Natural killer cell (primary cell): ENCODE results near the gene BPI. TPM values are rescaled to one million over a fixed set of nuclear protein-coding genes. Genes with fewer than 3 reads are reported as not detected.
"Not testable (repeated sequence)": the region's sequence is repeated elsewhere in the genome, so short reads cannot be mapped to it uniquely, and the experiment has no call there.

Experiments used
- ATAC-seq, 3 donors: fragments of 150-1000 bp in 2 of 3; fragments of 200-7000 bp in 1 of 3; cut with Tn5 transposase; 1 replicate in 1 of 3; 2 replicates in 2 of 3; pipeline ENCODE4 v1.10.0; 2021; ENCODE audit warnings: mild to moderate bottlenecking in 2 of 3, moderate library complexity in 2 of 3
- DNase-seq, 2 donors: peaks; one replicate each; pipeline versions ENCODE4 v3.0.0 to v3.0.0-alpha.2; 2013 to 2021; ENCODE audit warnings: mixed read lengths in 1 of 2
- H3K27ac ChIP-seq: one replicate; pipeline ENCODE4 v1.5.1; 2013; ENCODE audit warnings: mild to moderate bottlenecking, low read length
- H3K27me3 ChIP-seq: one replicate; pipeline ENCODE4 v1.6.1; 2013; ENCODE audit warnings: low read length; ENCODE audit not compliant: control insufficient read depth, insufficient read depth
- H3K36me3 ChIP-seq: one replicate; pipeline ENCODE4 v1.6.1; 2013; ENCODE audit warnings: low read length; ENCODE audit not compliant: control insufficient read depth, insufficient read depth
- H3K4me1 ChIP-seq: one replicate; pipeline ENCODE4 v1.6.1; 2013; ENCODE audit warnings: low read length; ENCODE audit not compliant: control insufficient read depth, insufficient read depth
- H3K4me3 ChIP-seq: one replicate; pipeline ENCODE4 v1.5.1; 2013; ENCODE audit warnings: low read length
- H3K9me3 ChIP-seq: one replicate; pipeline ENCODE4 v1.6.1; 2013; ENCODE audit warnings: low read length; ENCODE audit not compliant: control insufficient read depth, insufficient read depth
- H3K27ac Mint-ChIP-seq, 2 donors: one replicate each; pipeline ENCODE4 v1.8.0; 2022; ENCODE audit warnings: mild to moderate bottlenecking in 2 of 2, mixed read lengths in 2 of 2, moderate library complexity in 1 of 2
- H3K27me3 Mint-ChIP-seq, 2 donors: one replicate each; pipeline ENCODE4 v1.8.0; 2022; ENCODE audit warnings: low read depth in 2 of 2, mixed read lengths in 2 of 2
- H3K36me3 Mint-ChIP-seq: one replicate; pipeline ENCODE4 v1.8.0; 2022; ENCODE audit warnings: mixed read lengths
- H3K4me1 Mint-ChIP-seq, 2 donors: one replicate each; pipeline ENCODE4 v1.8.0; 2022; ENCODE audit warnings: mixed read lengths in 2 of 2
- H3K4me3 Mint-ChIP-seq: one replicate; pipeline ENCODE4 v1.8.0; 2022; ENCODE audit warnings: mild to moderate bottlenecking, moderate library complexity, mixed read lengths
- H3K9me3 Mint-ChIP-seq, 2 donors: one replicate each; pipeline ENCODE4 v1.8.0; 2022; ENCODE audit warnings: mixed read lengths in 2 of 2
- WGBS: methylation state at CpG from one replicate; pipeline ENCODE4 v1.1.7; 2013; ENCODE audit warnings: missing lambda C conversion rate; ENCODE audit not compliant: insufficient coverage; 5-methylcytosine and 5-hydroxymethylcytosine counted together
- intact Hi-C: fragments of 100-400 bp; cut with micrococcal nuclease; formaldehyde crosslinking; loops from one replicate; pipeline ENCODE4 v1.14.2; 2022
- total RNA-seq, 4 donors: library from RNA; stranded (reverse); fragments of 120-200 nt in 1 of 4; gene quantifications; one replicate each; pipeline versions ENCODE4 v1.2.3 to v1.2.4, GENCODE V29; 2013 to 2022
- TF ChIP-seq, protein P1 (sequence below): fragments of 200-600 bp; IDR thresholded peaks from one replicate; pipeline ENCODE4 v1.8.0; 2022; ENCODE audit warnings: antibody characterized with exemption

BPI gene
- total RNA-seq, 3 donors from 2014 or later (not counting 1 experiment from before 2014, with no cell fraction given) = 0.20 TPM; not detected in 2

DNA sequence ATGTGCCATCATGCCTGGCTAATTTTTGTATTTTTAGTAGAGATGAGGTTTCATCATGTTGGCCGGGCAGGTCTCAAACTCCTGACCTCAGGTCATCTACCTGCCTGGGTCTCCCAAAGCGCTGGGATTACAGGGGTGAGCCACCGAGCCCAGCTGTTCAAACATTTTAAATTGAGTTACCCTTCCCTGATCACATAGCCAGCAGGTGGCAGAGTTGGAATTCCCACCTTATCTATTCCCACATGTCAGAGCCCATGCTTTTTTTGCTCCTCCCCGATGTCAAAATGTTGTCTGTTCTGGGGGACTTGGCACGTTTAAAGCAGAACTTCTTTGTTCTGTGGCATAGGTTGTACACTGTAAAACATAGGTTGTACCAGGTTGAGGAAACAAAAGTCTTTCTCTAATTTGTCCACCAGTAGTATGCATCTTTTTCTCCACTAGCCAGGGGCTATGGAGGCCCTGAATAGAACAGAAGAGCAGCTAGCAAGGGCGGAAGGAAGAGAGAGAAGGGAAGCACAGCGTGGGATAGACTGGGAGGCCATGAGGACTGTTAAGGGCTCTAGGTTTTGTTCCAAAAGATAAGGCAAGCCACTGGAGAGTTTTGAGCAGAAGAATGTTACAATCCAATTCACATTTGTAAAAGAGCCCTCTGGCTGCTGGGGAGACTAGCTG is 35.0 kb downstream of the BPI start:
- ATAC-seq (no peak), DNase-seq (no peak)
- Histone ChIP-seq H3K9me3 (peaks cover 7% of the 10 kb centered on the region), H3K27ac (no peak overlapping the region), H3K27me3 (peaks cover 2% of the 10 kb centered on the region), H3K36me3 (no peaks in the 10 kb centered on the region), H3K4me3 (no peak overlapping the region), H3K4me1 (no peaks in the 10 kb centered on the region)
- H3K4me1 Mint-ChIP-seq = peaks cover 5 to 8% of the 10 kb centered on the region in 2 donors
- intact Hi-C loops = no loop called here
- H3K4me3 Mint-ChIP-seq = no peak overlapping the region
- peaks cover 16% of the 10 kb centered on the region for H3K36me3 Mint-ChIP-seq
- H3K27me3 Mint-ChIP-seq = peaks cover 9 to 12% of the 10 kb centered on the region in 2 donors
- TF ChIP-seq, protein P1, sequence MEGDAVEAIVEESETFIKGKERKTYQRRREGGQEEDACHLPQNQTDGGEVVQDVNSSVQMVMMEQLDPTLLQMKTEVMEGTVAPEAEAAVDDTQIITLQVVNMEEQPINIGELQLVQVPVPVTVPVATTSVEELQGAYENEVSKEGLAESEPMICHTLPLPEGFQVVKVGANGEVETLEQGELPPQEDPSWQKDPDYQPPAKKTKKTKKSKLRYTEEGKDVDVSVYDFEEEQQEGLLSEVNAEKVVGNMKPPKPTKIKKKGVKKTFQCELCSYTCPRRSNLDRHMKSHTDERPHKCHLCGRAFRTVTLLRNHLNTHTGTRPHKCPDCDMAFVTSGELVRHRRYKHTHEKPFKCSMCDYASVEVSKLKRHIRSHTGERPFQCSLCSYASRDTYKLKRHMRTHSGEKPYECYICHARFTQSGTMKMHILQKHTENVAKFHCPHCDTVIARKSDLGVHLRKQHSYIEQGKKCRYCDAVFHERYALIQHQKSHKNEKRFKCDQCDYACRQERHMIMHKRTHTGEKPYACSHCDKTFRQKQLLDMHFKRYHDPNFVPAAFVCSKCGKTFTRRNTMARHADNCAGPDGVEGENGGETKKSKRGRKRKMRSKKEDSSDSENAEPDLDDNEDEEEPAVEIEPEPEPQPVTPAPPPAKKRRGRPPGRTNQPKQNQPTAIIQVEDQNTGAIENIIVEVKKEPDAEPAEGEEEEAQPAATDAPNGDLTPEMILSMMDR = no peak
- H3K27ac Mint-ChIP-seq = no peak overlapping the region
- H3K9me3 Mint-ChIP-seq = peaks cover 5 to 6% of the 10 kb centered on the region in 2 donors
- 64% methylated on average over 6 of the region's 7 CpGs for WGBS

DNA sequence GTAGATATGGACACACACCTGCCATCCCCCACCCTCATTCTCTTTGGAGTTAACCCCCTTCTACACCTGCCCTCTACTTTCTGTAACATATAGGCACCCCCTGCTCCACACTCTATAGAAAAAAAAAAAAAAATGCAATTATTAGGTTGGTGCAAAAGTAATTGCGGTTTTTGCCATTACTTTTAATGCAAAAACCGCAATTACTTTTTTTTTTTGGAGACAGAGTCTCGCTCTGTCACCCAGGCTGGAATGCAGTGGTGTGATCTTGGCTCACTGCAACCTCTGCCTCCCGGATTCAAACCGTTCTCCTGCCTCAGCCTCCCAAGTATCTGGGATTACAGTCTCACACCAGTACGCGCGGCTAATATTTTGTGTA is 35.6 kb downstream of the BPI start:
- H3K27me3 Mint-ChIP-seq, ATAC-seq, H3K4me1 ChIP-seq, DNase-seq, H3K36me3 ChIP-seq, H3K4me1 Mint-ChIP-seq, H3K9me3 ChIP-seq, H3K27ac Mint-ChIP-seq, H3K27me3 ChIP-seq, intact Hi-C loops, H3K9me3 Mint-ChIP-seq, H3K4me3 Mint-ChIP-seq, H3K27ac ChIP-seq, H3K4me3 ChIP-seq: not testable (repeated sequence)
- 93% methylated on average over 8 of the region's 8 CpGs for WGBS
- peaks cover 16% of the 10 kb centered on the region for H3K36me3 Mint-ChIP-seq

DNA sequence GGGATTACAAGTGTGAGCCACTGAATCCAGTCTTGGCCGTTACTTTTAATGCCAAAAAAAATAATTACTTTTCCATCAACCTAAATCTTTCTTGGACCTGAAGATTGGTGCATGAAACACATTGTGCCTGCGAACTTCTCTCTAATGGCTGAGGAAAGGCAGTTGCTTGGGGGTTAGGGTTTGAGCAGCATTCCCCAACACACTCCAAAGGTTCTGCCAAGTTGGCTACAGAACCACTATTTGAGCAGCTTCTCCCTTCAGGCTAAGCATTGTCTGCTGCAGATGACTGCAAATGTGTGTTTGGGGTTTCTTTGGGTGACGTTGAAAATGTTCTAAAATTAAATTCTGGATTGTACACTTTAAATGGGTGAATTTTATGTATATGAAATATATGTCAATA is 36.0 kb downstream of the BPI start:
- no peak for DNase-seq
- TF ChIP-seq, protein P1 = no peak
- H3K27me3 Mint-ChIP-seq = peaks cover 6 to 9% of the 10 kb centered on the region in 2 donors
- H3K4me1 ChIP-seq = no peaks in the 10 kb centered on the region
- H3K4me3 ChIP-seq = no peak overlapping the region
- H3K27me3 ChIP-seq = peaks cover 2% of the 10 kb centered on the region
- no peak overlapping the region for H3K27ac Mint-ChIP-seq
- 65% methylated on average over 3 of the region's 3 CpGs for WGBS
- no peaks in the 10 kb centered on the region for H3K36me3 ChIP-seq
- intact Hi-C loops = no loop called here
- peaks cover 5 to 8% of the 10 kb centered on the region in 2 donors for H3K4me1 Mint-ChIP-seq
- no peak overlapping the region for H3K27ac ChIP-seq
- no peak for ATAC-seq
- peaks cover 5 to 6% of the 10 kb centered on the region in 2 donors for H3K9me3 Mint-ChIP-seq
- peaks cover 7% of the 10 kb centered on the region for H3K9me3 ChIP-seq
- H3K4me3 Mint-ChIP-seq = no peak overlapping the region
- H3K36me3 Mint-ChIP-seq = peaks cover 16% of the 10 kb centered on the region

DNA sequence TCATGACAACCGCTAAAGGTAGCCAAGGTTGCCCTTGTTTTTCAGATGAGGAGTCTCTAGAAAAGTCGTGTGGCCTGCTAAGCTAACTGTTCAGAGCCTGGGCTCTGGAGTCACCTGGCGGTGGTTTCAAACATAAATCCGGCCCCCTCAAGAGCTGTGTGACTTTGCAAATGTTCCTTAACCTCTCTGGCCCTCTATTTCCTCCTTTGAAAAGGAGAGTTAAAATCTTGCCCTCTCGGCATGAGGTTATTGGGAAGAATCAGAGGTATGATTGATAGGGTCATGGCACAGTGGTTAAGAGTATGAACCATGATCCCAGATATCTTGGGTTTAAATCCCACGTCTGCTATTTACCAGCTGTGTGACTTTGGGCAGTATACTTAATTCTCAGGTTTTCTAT is 36.7 kb downstream of the BPI start:
- Mint-ChIP-seq H3K36me3 (peaks cover 16% of the 10 kb centered on the region), H3K4me1 (peaks cover 5 to 8% of the 10 kb centered on the region in 2 donors), H3K27ac (no peak overlapping the region), H3K9me3 (peaks cover 5 to 6% of the 10 kb centered on the region in 2 donors), H3K4me3 (no peak overlapping the region), H3K27me3 (peaks cover 6 to 9% of the 10 kb centered on the region in 2 donors)
- intact Hi-C loops = no loop called here
- Histone ChIP-seq H3K36me3 (no peaks in the 10 kb centered on the region), H3K4me1 (no peaks in the 10 kb centered on the region), H3K4me3 (no peak overlapping the region), H3K27me3 (peaks cover 2% of the 10 kb centered on the region), H3K27ac (no peak overlapping the region), H3K9me3 (peaks cover 7% of the 10 kb centered on the region)
- no peak for DNase-seq
- 76% methylated on average over 6 of the region's 6 CpGs for WGBS
- ATAC-seq = no peak
- TF ChIP-seq, protein P1 = no peak
